HUDEP-2 (cell line): ENCODE results near the gene DPH2.
A peak's percentile ranks its signal among the peaks of the same experiment; 100 is the strongest.

Source experiments
- DNase-seq, 76 experiments: peaks; one replicate each; lab custom pipeline; 2025; ENCODE audit not compliant: unreplicated experiment in 76 of 76; lab: John Stamatoyannopoulos, UW

DPH2 gene

GRCh38 chr1:43981135-43981491 lies 11.3 kb downstream of the DPH2 start:
- DNase-seq: no peak

- no peak for DNase-seq
These were observed 11.8 kb downstream of the DPH2 start for GRCh38 chr1:43981636-43982035.

- no peak for DNase-seq
These were observed 12.4 kb downstream of the DPH2 start for GRCh38 chr1:43982241-43982640.

DNA sequence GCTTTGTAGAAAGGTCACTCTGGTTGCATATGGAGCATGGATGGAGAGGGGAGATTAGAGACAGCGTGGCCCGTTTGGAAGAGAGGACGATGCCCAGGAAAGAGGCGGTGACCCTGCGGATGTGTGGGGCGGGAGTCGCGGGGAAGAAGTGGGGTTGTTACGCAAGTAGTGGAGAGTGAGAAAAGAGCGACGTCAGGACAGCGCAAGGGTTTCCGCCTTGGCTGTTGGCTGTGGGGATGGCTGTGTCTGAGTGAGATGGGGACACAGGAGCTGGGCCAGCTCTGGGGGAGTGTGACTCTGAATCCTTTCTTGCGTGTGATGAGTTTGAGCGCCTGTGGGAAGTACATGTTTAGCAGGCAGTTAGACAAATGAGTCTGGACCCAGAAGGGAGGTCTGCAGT lies 13.0 kb downstream of the DPH2 start:
- no peak for DNase-seq

DNA sequence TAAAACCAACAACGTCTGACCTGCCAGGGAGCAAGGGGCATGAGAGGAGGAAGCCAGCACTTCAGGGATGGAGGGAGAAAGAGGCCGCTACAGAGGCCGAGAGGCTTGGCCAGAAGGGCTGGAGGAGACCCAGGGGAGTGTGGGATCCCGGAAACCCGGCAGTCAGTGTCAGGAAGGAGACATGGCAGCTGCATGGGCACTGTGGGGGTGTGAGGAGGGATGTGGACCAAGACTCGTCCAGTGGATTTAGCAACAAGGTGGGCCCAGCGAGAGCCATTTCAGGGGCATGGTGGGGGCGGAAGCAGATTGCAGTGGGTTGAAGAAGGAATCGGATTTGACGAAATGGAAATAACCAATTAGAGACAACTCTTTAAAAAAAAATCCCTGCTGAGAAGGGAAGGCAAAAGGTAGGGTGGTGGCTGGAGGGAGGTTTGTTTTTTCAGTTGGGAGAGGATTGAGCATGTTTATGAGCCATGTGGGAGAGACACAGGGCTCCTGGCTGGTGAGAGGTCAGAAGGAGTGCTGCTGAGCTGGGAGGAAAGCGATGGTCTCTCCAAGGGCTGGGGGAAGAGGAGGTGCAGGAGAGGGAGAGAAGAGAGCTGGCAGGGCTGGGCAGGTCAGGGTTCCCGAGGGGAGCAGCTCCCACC lies 13.6 kb downstream of the DPH2 start:
- DNase-seq: no peak

DNA sequence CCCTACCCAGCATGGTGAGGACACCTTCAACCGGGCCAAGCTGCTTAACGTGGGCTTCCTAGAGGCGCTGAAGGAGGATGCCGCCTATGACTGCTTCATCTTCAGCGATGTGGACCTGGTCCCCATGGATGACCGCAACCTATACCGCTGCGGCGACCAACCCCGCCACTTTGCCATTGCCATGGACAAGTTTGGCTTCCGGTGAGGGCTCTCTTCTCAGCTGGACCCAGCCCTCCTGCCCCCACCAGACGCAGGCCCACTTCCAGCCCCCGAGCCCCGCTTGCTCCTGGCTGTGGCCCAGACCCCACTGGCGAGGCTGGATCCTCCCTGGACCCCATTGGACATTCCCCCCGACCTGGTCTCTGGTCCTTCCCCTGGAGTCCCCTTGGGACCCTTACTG lies 15.0 kb downstream of the DPH2 start:
- DNase-seq: no peak

DNA sequence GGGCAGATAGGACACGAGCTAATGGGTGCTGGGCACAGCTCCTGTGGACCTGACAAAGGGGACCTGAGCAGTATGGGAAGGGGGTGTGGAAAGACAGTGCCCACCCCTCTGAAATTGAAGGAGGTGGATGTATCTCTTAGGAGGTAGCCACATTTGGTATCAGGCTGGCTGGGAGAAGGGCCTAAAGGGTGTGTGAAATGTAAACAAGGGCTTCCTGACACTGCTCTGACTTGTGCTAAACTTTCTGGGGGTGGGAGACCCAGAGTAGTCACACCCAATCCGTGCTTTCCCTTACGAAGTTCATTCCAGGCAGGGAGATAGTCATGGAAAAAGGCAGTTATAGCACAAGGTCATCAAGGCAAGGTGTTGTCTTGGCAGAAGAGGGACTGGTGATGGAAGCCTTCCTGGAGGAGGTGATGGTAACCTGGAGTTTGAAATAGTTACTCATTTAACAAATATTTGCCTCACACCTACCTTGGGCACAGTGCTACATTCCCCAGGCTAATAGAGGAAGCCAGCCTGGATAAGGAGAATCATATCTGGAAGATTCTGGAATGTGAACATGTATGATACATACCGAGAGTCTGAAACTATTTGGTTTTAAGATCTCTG lies 16.3 kb downstream of the DPH2 start:
- DNase-seq: no peak

DNA sequence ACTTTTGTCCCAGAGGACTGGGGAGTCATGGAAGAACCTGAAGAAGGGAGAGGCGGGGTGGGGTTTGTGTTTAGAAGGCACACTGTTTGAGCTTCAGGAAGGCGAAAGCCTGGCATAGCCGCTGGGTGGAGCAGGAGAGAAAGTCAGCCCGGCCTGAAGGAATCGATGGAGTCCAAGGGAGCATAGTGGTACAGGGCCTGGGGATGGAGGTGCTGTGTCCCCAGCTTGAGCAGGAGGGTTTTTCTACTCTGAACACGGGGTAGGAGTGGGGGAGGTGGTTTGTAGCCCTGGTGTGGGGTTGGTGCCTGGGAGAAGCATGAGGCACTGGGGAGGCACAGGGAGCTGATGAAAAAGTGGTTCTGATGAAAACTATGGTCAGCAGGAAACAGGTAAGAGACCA lies 16.9 kb downstream of the DPH2 start:
- no peak for DNase-seq

GRCh38 chr1:43987159-43987902 lies 17.5 kb downstream of the DPH2 start:
- no peak for DNase-seq

DNA sequence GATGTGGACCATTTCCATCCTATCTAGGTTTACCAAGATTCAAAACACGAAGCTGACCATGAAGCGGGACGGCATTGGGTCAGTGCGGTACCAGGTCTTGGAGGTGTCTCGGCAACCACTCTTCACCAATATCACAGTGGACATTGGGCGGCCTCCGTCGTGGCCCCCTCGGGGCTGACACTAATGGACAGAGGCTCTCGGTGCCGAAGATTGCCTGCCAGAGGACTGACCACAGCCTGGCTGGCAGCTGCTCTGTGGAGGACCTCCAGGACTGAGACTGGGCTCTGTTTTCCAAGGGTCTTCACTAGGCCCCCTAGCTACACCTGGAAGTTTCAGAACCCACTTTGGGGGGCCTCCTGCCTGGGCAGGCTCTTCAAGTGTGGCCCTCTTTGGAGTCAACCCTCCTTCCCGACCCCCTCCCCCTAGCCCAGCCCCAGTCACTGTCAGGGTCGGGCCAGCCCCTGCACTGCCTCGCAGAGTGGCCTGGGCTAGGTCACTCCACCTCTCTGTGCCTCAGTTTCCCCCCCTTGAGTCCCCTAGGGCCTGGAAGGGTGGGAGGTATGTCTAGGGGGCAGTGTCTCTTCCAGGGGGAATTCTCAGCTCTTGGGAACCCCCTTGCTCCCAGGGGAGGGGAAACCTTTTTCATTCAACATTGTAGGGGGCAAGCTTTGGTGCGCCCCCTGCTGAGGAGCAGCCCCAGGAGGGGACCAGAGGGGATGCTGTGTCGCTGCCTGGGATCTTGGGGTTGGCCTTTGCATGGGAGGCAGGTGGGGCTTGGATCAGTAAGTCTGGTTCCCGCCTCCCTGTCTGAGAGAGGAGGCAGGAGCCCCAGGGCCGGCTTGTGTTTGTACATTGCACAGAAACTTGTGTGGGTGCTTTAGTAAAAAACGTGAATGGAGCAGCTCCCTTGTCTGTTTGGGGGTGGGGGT lies 20.7 kb downstream of the DPH2 start:
- no peak for DNase-seq

DNA sequence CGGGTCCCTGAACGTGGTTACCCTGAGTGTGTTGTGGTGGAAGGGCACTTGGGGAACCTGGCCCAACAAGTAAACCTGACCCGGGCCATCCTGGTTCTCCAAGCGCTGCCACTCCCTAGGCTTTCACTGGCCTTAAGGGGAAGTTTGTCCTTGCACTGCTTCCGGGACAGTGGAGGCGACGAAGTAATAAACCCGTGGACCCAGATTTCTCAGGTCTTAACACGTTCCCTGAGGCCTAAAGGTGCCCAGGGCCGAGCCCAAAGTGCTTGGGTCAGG lies 21.3 kb downstream of the DPH2 start:
- DNase-seq: no peak

DNA sequence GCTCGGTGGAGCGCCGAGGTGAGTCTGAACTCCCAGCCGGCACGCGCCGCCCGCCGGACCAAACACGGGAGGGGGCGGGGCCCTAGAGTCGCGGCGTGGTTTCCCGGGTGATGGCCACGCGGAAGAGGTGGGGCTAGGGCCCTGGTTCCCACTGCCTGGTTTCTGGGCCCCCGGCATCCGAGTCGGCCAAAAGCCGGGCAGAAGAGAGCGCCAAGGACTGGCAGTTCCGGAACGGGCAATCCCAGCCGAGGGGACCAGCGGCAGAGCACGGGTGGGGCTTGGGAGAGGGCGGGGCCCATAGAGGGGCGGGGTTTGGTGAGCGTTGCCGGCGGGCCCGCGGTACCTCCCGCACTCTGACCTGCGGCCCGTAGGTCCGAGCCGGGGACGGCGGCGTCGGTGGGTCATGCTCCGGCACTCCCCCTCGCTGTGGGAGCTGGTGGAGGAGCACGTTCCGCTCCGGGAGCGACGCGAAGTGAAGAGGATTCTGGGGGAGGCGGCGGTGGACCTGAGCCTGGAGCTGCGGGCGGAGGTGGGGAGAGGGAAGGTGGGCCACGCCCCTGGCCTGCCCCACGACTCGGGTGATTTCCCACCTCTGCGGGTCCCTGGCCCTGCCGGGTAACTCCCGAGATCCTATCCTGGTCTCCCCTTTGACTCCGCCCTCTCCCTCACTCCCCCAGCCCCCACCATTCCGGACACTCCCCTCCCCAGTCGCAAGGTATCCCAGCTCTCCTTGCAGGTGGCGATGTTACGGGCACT lies 21.8 kb downstream of the DPH2 start, which contains the start of gene CCDC24:
Gene CCDC24 (plus strand): TSS at position 124 of the 756 bp plus-strand sequence. CDS start 280 bp downstream, at position 404.
- peak in 69 of 76 experiments; percentile 21 to 93 (median 62) for DNase-seq

GRCh38 chr1:43992232-43992995 lies 22.6 kb downstream of the DPH2 start:
- DNase-seq: no peak

DNA sequence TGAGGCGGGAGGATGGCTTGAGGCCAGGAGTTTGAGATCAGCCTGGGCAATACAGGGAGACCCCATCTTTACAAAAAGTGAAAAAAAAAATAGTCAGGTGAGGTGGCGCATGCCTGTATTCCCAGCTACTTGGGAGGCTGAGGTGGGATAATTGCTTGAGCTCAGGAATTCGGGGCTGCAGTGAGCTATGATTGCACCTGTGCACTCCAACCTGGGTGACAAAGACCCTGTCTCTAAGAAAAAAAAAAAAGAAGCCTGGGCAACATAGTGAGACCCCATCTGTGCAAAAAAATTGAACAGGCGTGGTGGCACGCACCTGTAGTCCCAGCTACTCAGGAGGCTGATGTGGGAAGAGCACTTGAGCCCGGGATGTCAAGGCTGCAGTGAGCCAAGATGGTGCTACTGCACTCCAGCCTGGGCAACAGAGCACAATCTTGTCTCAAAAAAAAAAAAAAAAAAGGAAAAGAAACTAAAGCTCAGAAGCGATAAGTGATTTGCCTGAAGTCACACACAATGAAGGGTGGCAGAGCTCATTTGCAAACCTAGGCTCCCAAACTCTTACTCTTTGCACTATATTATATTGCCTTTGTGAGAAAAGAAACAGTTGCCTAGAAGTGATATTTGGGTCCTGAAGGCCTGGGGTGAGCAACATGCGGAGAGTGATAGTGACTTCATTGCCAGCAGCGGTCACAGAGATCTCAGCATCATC lies 23.6 kb downstream of the DPH2 start:
- no peak for DNase-seq

- DNase-seq: no peak
These were observed 24.3 kb downstream of the DPH2 start for GRCh38 chr1:43994071-43994470.

DNA sequence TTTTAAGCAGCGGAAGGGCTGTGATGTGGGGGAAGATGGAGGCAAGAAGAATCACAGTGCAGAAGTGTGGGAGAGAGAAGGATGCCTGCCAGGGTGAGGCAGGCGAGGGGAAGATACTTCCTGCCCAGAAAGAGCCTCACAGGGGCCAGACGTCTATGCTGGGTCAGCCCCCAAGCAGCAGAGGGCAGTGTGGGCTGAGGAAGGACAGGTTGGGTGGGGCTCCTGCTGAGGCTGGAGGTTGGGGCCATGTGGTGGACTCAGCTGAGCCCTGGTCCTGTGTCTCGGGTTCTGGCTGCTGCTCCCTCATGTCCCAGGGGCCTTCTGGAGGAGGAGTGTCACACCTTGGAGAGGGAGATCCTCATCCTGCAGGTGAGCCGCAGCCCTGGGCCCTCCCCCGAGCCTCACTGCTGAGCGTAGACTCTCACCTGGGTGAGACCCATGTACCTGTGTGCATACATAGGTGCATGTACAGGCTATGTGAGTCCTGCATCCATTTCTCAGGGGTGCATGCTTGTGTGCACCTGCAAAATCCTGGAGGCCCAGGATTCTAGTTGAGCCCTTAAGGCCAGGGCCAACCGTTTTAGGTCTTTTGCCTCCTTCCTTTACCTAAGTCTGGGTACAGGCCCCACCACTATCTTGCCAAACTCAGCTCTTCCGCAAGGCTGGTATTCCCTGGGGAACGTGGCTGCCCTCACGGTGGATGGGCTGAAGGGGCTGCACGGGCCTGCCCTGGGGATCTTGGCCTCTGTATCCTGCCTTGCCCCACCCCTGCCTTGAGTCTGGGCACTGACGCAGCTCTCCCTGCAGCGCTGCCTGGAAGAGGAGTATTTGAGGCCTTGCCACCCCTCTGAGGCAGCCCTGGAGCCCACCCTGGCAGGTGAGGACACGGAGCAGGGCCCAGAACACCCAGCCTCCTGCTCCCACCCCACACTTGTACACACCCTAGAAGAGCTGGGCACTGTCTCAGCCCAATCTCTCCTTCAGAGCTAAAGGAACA lies 25.3 kb downstream of the DPH2 start:
- DNase-seq: peak in 68 of 76 experiments; percentile 10 to 79 (median 56)

DNA sequence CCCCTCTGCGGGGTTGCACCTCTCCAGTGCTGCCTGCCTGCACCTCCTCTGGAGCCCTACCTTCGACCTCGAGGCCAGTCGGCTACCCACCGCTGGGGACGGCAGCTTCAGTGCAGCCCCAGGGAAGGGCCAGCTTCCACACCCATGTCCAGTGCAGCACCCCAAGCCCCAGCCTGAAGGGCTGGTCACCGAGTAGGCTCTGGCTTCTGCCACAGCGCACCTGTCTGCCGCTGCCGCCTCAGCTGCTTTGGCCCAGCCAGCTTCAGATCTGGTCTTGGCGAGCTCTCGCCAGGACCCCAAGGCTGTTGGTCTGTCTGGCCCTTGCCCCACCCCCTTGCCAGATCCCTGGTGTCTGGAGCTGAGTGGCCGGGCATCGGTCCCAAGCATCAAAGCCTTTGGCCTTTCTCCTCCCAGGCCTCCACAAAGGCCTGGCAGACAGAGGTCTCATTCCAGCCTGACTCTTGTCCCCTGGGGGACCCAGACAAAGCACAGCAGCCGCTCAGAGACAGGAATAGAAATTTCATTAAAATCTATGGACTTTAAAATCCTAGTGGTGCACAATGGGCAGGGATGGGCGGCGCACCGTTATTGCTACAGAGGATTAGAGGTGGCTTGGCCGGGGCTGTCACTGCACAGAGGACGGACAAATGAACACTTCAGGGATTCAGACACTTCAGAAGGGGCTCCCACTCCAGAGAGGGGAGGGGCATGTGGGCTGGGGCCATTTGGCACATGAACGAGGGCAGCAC lies 26.3 kb downstream of the DPH2 start:
- DNase-seq: no peak
